Measurements from ENCODE around the gene MYO5B. TPM values are rescaled to one million over a fixed set of nuclear protein-coding genes. Genes with fewer than 3 reads are reported as not detected.

MYO5B gene
- total and polyA plus RNA-seq, 10 of the 15 experiments (the other 5 are each of a cell fraction or from before 2014, with no cell fraction given): 2.5 to 4.5 (median 3.3) TPM

DNA sequence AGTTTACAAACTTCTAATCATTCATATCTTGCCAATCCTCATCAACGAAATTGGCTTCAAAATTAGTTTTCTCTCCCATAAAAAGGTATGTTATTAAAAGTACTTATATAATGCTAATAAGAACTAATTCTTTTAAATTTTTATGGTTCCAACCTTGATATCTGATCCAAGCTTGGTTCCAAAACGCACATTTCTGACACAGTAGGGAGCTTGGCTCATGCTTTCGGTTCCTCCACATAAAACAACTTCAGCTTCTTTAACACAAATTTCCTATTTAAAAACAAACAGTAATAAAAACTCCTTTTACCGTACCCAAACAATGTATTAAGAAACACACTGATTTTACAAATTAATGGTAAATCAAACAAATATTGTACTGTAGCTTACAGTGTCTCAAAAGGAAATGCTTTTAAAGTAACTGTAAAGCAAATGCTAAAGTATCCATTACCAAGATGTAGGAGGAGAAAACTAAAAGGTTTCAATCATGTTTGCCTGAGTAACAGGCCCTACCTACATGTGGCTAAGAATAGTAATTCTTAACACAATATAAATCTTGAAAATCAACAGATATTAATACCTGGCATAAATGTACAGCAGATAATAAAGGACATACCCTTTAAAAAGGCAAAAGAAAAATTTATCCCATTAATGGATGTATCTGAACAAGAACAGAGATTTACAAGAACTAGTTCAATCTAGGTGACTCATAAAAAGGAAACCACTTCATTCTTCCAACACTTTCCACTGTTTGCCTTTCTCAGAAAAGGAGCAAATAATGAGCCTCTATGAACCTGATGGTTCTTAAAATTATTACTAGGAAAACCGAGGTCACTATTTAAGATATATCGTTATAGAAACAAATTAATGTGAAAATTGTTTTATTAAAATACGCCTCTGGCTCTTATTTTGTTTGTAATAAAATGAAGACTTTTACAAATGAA, 399.1 kb downstream of the MYO5B start:
- H3K27ac ChIP-seq (ENCODE audit: control insufficient read depth, insufficient read depth): no peak overlapping the region
- H4K20me1 ChIP-seq (ENCODE audit: control insufficient read depth, insufficient read depth): no peaks in the 10 kb centered on the region
- ATAC-seq: no peak
- H3K79me2 ChIP-seq (ENCODE audit: control insufficient read depth, insufficient read depth, low read length): no peaks in the 10 kb centered on the region
- ChIA-PET RAD21 (ENCODE audit: unreplicated experiment) (no interaction called here), SMC1A (ENCODE audit: uncharacterized antibody, unreplicated experiment) (interaction anchor here (1.4 to 2.0 kb wide), 2 partner anchors 11 to 64 kb away, joined by 4 to 6 read pairs; no protein-coding TSS in a partner anchor), POLR2A (no interaction called here), CTCF (interaction anchor here (0.6 to 1.5 kb wide), 2 partner anchors 63 to 68 kb away, joined by 3 to 5 read pairs; no protein-coding TSS in a partner anchor)
- no peaks in the 10 kb centered on the region for H3K9me3 ChIP-seq (replicated peaks; ENCODE audit: control insufficient read depth, insufficient read depth, low read length)
- no peak overlapping the region for H2AFZ ChIP-seq (ENCODE audit: control insufficient read depth, low read depth, low read length)
- in situ Hi-C loops (cut with MboI): no loop called here
- no peak for DNase-seq (ENCODE audit: low read depth, low spot score)
- no peak overlapping the region for H3K4me2 ChIP-seq (ENCODE audit: control insufficient read depth, insufficient read depth)
- H3K4me1 ChIP-seq (ENCODE audit: control insufficient read depth, insufficient read depth, low read length): no peaks in the 10 kb centered on the region
- no peaks in the 10 kb centered on the region for H3K27me3 ChIP-seq (replicated peaks in 1 of 2; ENCODE audit: control insufficient read depth in 2 of 2, insufficient read depth in 2 of 2, low read length in 1 of 2)
- no peak overlapping the region for H3K9ac ChIP-seq (ENCODE audit: control insufficient read depth, insufficient read depth, low read length)
- intact Hi-C loops (cut with micrococcal nuclease; ENCODE audit: unreplicated experiment): no loop called here
- H3K4me3 ChIP-seq: no peak overlapping the region
- TF ChIP-seq CBX3 (IDR thresholded peaks at IDR 0.05; ENCODE audit: borderline replicate concordance, low read depth) (no peak), ZZZ3 (IDR thresholded peaks at IDR 0.05; ENCODE audit: control insufficient read depth, insufficient read length, low read depth) (no peak), CBFB (IDR thresholded peaks at IDR 0.05; ENCODE audit: low read depth) (no peak), E2F4 (IDR thresholded peaks at IDR 0.05; ENCODE audit: low read depth, low read length) (no peak), RB1 (IDR thresholded peaks at IDR 0.05; ENCODE audit: borderline replicate concordance) (no peak), HDGF (IDR thresholded peaks at IDR 0.05) (no peak), GATAD2B (conservative IDR thresholded peaks at IDR 0.05; ENCODE audit: low read depth) (no peak), NBN (IDR thresholded peaks at IDR 0.05) (no peak), NR2C1 (IDR thresholded peaks at IDR 0.05) (no peak), ZNF622 (IDR thresholded peaks at IDR 0.05) (no peak)
- TF ChIP-seq, protein P1, sequence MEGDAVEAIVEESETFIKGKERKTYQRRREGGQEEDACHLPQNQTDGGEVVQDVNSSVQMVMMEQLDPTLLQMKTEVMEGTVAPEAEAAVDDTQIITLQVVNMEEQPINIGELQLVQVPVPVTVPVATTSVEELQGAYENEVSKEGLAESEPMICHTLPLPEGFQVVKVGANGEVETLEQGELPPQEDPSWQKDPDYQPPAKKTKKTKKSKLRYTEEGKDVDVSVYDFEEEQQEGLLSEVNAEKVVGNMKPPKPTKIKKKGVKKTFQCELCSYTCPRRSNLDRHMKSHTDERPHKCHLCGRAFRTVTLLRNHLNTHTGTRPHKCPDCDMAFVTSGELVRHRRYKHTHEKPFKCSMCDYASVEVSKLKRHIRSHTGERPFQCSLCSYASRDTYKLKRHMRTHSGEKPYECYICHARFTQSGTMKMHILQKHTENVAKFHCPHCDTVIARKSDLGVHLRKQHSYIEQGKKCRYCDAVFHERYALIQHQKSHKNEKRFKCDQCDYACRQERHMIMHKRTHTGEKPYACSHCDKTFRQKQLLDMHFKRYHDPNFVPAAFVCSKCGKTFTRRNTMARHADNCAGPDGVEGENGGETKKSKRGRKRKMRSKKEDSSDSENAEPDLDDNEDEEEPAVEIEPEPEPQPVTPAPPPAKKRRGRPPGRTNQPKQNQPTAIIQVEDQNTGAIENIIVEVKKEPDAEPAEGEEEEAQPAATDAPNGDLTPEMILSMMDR (IDR thresholded peaks at IDR 0.05 in 2 of 3, conservative IDR thresholded peaks at IDR 0.05 in 1 of 3; ENCODE audit: control insufficient read depth in 2 of 3, extremely low read depth in 1 of 3, insufficient read depth in 1 of 3, low read depth in 3 of 3, low read length in 3 of 3): no peak
- TF ChIP-seq, protein P2, sequence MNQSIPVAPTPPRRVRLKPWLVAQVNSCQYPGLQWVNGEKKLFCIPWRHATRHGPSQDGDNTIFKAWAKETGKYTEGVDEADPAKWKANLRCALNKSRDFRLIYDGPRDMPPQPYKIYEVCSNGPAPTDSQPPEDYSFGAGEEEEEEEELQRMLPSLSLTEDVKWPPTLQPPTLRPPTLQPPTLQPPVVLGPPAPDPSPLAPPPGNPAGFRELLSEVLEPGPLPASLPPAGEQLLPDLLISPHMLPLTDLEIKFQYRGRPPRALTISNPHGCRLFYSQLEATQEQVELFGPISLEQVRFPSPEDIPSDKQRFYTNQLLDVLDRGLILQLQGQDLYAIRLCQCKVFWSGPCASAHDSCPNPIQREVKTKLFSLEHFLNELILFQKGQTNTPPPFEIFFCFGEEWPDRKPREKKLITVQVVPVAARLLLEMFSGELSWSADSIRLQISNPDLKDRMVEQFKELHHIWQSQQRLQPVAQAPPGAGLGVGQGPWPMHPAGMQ (IDR thresholded peaks at IDR 0.05; ENCODE audit: borderline replicate concordance): no peak
- H3K36me3 ChIP-seq (ENCODE audit: control insufficient read depth in 2 of 2, insufficient read depth in 2 of 2, low read length in 1 of 2): peaks cover 0 to 16% of the 10 kb centered on the region in 2 experiments; a peak in 3 of 4 replicates
- 90% methylated on average over 7 of the region's 7 CpGs for WGBS (ENCODE audit: insufficient coverage, insufficient replicate concordance, low lambda C conversion rate, missing lambda C conversion rate)
- BruUV-seq (replicated peaks): no TSS peak
- FAIRE-seq: no peak
